GM21367 (cell line): ENCODE data around the gene GALK1.
A peak's percentile ranks its signal among the peaks of the same experiment; 100 is the strongest.
"Not testable (repeated sequence)": the region's sequence is repeated elsewhere in the genome, so short reads cannot be mapped to it uniquely, and the experiment has no call there.

ENCODE experiments used
- ATAC-seq: cut with Tn5 transposase; IDR thresholded peaks from one replicate; pipeline ENCODE4 v1.9.1; 2021; ENCODE audit not compliant: unreplicated experiment

GALK1 gene

DNA sequence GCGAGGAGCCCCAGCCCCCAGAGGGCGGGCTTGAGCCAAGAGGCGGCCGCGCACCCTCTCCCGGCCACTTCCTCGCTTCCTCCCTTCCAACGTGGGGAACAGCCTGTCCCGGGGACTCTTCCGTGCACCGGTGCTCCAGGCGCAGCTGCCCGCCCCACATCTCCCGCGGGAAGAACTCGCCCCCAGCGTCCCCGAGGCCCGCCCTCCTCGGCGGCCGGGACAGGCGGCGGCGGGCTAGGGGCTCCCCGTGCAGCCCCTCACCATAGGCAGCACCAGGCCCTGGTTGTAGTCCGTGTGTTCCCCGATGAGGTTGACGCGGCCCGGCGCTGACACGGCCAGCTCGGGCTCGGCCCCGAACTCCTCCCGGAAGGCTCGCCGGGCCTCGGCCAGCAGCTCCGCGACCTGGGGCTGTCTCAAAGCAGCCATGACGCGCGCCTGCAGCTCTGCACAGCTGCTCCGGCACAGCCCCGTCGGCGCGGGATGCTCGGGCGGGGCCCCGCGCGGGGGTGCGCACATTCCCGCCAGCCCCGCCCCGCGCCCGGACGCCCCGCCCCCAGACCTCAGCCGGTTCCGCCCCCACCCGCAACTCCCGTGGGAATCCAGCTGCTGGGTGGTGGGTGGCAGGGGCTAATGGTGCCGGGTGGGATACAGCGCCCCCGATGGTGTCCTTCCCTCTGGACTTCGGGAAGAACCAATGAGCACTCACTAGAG is at the start of gene GALK1:
Gene GALK1, minus strand, starts transcription at position 482 of the 711 bp plus-strand sequence. Its CDS starts 56 bp downstream, at position 426.
- ATAC-seq = peak; percentile 46

- ATAC-seq = no peak
These were observed 49.0 kb upstream of the GALK1 start for GRCh38 chr17:75814021-75814395.

GRCh38 chr17:75813081-75814020 is 48.4 kb upstream of the GALK1 start:
- no peak for ATAC-seq

GRCh38 chr17:75812096-75813013 is 47.4 kb upstream of the GALK1 start:
- ATAC-seq = no peak

- ATAC-seq = no peak
These were observed 46.2 kb upstream of the GALK1 start for GRCh38 chr17:75811174-75811573.

DNA sequence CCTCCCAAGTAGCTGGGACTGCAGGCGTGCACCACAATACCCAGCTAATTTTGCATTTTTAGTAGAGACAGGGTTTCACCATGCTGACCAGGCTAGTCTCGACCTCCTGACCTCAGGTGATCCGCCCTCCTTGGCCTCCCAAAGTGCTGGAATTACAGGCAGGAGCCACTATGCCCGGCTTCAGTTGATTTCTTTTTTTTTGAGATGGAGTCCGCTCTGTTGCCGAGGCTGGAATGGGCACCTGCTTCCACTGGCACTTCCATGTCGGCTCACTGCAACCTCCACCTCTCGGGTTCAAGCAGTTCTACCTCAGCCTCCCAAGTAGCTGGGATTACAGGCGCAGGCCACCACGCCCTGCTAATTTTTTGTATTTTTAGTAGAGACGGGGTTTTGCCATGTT is 45.8 kb upstream of the GALK1 start:
- ATAC-seq = not testable (repeated sequence)

- no peak for ATAC-seq
These were observed 45.2 kb upstream of the GALK1 start for GRCh38 chr17:75810216-75810615.

DNA sequence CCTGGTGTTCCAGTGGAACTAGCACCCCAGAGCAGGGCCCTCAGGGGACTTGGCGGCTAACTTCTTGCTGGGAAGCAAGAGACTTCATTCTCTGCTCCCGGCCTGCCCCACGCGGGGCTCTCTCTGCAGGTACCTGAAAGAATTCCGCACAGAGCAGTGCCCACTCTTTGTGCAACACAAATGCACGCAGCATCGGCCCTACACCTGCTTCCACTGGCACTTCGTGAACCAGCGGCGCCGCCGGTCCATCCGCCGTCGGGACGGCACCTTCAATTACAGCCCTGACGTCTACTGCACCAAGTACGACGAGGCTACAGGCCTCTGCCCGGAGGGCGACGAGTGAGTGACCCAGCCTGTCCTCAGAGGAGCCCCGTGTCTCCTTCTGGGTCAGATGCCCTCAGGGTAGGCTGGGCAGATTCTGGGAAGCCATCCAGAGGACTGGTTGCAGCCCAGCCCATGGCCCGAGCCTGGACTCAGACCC is 44.7 kb upstream of the GALK1 start:
- no peak for ATAC-seq

GRCh38 chr17:75808905-75809621 is 44.1 kb upstream of the GALK1 start:
- no peak for ATAC-seq

DNA sequence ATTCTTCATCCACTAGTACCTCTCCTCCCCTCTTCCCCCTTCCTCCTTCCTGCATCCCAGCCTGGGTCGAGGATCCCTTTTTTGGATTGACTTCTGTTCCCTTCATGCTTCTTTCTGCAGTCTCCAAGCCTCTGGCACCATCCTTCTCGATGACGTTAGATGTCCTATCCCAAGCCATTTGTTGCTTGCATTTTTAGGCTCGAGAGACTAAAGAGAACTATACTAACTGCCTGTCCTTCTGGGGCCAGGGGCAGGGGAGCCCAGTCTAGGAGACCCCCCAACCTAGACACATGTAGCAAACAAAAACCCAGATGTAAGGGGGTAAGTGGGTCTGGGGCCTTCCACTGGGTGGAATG is 43.5 kb upstream of the GALK1 start:
- no peak for ATAC-seq

DNA sequence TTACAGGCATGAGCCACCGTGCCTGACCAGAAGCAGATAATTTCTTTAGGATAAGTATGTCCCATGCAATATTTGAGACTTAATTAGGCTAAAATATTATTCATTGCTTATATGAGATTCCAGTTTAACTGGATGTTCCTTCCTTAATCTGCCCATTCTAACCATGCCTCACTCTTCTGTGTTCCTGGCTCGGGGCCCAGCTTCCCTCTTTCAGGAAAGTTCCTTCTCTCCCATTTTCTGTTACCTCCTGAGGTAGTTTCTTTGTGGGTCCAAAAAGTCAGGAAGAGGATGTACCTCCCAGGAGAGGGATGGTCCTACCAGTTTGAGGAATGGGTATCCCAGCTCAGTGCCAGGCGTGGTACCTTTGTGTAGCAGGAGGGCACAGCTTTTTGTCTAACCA is 42.9 kb upstream of the GALK1 start:
- no peak for ATAC-seq

- ATAC-seq = no peak
These were observed 42.0 kb upstream of the GALK1 start for GRCh38 chr17:75806822-75807500.

- no peak for ATAC-seq
These were observed 38.9 kb upstream of the GALK1 start for GRCh38 chr17:75803883-75804282.

DNA sequence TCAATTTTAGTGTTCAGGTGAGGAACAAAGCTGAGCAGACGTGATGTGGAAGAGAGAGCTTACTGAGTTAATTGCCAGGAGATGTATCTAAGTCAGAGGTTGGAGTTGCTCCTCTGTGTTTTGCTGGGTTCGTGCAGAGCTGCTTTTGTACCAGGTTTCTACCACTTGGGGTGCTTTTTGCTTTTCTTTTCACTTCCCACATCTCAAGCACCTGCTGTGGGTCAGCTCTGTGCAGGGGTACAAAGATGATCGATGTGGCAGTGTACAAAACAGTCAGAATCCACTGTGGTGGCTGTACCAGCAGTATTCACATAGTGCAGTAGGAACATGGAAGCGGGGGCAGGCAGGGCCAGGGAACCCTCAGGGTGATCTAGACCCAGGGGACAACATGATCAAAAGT is 34.4 kb upstream of the GALK1 start:
- no peak for ATAC-seq

- no peak for ATAC-seq
These were observed 31.0 kb upstream of the GALK1 start for GRCh38 chr17:75795820-75796607.

DNA sequence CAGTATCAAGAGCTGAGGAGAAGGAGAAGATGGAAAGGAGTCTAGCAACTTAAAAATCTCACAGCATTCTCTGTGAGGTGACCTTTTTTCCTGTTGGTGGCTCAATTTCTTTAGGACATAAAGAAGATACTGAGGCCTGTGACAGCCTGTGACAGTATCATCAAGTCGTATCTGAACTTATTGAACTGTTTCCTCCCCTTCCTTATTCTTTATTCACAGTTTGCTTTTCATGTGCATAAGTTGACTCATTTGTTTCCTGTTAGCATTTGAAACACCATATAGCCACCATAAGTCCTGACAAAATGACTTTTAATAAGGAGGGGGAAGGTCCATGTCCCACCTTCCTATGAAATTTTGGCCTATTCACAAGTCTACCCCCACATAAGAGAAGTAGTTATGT is 28.5 kb upstream of the GALK1 start:
- no peak for ATAC-seq

DNA sequence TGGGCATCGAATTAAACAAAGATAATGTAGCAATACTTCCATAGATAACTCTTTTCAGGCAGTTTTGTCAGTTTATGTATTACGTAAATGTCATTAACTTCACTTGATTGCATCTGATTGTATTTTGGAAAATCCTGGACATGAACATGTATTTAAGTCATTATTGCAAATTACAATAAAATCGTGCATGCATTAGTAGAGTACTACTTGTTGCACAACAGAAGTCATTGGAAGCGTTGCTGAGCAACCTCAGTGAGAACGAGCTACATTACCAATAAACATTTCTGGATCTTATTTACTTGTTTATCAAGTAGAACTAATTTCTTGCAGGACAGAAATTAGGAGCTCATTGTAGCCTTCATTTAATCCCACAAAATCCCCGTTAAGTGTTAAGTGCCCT is 26.3 kb upstream of the GALK1 start:
- no peak for ATAC-seq

DNA sequence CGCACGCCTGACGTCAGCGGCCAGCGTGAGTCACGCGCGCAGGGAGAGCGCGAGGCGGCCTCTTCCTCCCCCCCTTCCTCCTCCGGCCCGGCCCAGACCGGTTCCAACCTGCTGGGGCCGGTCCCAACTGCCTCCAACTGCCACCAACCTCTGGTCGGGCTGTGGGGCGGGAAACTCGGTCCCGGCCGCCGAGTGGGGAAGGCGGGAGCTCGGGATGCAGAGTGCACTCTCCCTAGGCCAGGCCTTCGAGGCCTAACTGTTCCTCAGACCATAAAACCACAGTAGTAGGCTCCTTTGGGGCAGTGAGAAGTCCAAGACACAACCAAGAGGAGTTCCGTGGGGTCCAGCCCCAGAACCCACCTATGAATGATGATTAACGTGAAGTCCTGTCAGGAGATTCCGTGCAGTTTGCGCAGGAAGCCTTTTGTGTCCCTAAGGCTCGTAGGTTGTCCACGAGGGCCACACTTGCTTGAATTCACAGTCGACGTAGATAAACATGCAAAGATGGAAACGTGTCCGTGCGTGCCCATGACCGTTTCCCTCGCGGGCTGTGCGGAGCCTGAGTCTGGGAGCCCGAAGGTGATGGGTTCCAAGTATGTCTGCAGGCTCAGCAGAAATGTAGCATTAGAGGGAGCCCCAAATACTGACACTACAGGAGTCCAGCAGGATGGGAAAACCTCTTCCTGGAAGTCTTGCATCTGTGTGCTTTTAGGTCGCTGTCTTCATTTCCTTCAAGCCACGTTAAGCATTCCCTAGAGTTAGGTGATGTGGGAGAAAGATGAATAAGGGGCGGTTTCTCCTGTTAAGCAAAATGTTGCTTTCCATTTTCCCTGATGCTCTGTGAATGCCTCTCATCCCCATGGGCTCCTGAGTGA is 20.3 kb upstream of the GALK1 start:
- ATAC-seq = peak; percentile 47
